Activated T-cell treated with anti-CD3 and anti-CD28 coated beads for 1 hour (primary cell): Measurements from ENCODE around the gene TMED4.
"Not testable (repeated sequence)": the region's sequence is repeated elsewhere in the genome, so short reads cannot be mapped to it uniquely, and the experiment has no call there.

ENCODE experiments used
- DNase-seq: peaks from one replicate; pipeline ENCODE4 v3.0.0-alpha.2; 2020; ENCODE audit warnings: low read depth

The TMED4 gene

GRCh38 chr7:44568771-44569560 lies 13.1 kb downstream of the TMED4 start:
- no peak for DNase-seq

DNA sequence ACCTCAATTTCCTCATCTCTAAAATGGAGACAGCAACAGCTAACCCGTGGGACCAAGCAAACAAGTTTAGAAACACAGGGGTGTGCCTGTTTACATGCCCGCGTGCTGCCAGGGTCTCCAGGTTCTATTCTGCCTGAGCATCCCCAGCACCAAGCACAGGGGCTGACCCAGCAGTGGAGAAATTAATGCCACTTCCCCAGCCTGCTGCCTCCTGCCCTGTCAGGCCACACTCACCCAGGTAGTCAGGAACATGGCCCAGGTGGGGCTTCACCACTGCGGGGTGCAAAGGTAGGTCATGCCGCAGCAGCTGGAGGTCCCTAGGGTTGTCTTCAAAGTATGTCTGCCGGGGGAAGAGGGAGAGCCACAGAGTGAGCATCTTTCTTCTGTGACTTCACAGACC lies 14.1 kb downstream of the TMED4 start:
- DNase-seq, result no peak

- no peak for DNase-seq
Measured at GRCh38 chr7:44566680-44567079, 15.4 kb downstream of the TMED4 start.

DNA sequence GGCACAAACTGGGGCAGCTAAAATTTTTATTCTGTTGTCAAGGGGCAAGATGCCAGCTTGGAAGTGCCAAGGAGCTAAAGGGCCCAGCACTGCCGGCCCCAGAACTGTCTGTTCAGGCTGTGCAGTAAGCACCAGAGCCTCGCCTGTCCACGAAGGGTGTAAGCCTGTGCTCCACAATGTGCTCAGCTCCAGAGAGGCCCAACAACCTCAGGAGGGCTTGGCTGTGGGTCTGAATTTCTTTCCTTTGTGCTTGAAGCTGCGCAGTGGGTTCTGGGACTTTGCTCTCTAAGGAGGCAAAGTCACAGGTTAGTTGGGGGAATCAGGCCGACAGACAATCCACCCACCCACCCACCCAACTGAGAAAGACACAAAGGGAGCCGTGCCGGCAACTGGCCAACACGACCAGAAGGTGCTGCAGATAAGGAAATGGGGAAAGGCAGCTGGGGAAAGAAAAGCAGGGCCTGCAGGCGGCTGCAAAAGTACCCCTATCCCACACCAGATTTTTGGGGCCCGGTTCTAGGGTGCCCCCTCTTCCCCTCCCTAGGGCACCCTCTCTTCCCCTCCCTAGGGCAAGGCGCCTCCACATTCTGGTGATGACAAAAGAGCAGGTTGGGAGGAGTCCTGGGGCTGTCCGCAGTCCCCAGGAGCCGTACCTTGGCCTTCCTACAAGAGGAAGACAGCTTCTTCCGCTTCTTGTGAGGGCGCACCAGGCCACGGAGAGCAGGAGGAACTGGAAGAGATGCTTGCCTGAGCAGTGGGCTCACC lies 16.1 kb downstream of the TMED4 start:
- no peak for DNase-seq

- peak; percentile 50 for DNase-seq
Measured at GRCh38 chr7:44565097-44565794, 16.8 kb downstream of the TMED4 start.

GRCh38 chr7:44564606-44565005 lies 17.4 kb downstream of the TMED4 start:
- DNase-seq, result no peak

DNA sequence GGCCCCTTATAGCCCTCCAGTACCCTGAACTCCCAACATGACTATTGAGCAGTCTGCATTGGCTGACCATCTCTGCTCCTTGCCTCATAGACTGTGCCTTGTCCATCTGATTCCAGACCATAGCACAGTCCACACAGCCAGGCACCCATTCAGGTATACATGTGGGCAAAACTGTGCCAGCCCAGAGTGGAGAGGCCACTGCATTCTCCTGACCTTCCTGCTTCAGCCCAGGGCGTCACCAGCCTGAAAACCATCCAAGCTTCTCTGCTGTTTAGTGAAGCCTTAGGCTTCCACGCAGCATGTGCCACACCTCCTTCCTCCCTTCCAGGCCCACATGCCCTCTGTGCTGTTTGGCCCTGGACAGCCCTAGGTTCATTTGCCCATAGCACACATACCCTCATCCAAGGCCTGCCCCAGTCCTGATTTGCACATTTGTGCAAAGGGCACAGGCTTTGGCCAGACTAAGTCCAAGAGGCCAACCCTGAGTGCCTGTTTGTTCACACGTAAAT lies 18.8 kb downstream of the TMED4 start:
- DNase-seq, result no peak

GRCh38 chr7:44562622-44562962 lies 19.4 kb downstream of the TMED4 start:
- DNase-seq, result not testable (repeated sequence)

DNA sequence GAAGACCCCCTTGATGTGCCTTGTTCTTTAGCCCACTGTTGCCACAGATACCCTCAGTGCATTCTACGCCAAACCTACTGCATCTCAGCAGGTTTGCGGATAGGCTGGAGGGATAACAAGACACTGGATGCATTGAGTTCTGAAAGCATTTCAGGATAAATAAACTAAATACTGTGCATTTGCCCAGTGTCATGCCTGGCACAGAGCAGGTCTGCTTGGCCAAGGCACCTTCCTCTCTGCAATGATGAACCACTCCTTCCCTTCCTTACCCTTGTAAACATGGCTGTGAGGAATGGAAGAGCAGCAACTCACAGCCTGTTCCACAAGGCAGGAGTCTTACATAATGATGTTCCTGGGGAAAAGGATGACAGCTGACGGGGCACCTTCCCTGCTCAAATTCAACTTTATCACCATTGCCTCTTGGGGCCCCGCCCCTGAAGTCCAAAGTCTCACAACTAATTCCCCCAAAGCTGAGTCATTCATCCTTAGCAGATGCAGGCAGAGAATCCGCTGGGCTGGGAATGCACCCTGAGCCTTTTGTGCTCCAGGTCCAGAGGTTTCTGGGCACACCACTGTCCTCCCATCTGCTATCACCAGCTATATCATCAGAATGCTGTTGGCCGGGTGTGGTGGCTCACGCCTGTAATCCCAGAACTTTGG lies 19.9 kb downstream of the TMED4 start:
- DNase-seq, result no peak

DNA sequence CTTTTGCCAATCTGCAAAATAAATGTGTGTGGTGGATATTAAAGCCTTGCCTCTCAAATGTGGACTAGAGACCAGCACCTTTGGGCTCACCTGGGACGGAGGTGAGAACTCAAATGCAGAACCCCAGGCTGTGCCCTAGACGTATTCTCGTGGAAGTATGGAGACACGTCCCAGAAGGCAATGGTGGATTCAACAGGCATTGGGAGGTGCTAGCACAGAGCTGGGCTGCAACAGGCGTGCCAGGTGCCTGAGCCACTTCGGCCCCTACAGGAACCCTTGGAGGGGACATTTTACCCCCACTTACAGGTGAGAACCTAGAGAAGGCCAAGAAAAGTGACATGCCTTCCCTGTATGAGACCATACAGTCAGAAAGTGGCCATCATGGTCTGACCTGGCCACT lies 20.6 kb downstream of the TMED4 start:
- DNase-seq, result no peak

DNA sequence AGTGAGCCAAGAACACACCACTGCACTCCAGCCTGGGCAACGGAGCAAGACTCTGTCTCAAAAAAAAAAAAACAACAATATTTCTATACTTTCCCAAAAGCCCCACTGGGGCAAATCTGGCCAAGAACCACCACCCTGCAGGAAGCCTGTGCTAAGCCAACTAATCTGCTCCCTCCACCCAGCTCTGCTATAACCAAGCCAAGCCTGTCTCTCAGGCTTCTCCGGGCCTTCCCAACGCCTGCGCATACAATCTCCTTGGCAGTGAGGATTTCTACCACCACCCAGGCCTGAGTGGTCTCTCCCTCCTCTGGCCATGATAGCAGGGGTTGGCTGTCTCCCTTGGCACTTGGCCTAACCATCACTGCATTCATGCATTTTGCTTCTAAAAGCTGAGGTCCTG lies 22.5 kb downstream of the TMED4 start:
- no peak for DNase-seq

- DNase-seq, result no peak
Measured at GRCh38 chr7:44557485-44557884, 24.5 kb downstream of the TMED4 start.

DNA sequence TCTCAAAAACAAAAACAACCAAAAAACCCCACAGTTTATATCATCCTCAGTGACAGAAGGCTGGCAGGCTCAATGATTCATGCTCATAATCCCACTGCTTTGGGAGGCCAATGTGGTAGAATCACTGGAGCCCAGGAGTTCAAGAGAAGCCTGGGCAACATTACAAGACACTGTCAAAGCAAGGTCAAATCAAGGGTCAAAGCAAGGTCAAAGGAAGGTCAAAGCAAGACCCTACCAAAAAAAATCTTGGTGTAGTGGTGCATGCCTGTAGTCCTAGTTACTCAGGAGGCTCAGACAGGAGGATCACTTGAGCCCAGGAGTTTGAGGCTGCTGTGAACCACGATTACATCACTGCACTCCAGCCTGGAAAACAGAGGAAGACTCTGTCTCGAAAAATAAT lies 26.7 kb downstream of the TMED4 start:
- no peak for DNase-seq

DNA sequence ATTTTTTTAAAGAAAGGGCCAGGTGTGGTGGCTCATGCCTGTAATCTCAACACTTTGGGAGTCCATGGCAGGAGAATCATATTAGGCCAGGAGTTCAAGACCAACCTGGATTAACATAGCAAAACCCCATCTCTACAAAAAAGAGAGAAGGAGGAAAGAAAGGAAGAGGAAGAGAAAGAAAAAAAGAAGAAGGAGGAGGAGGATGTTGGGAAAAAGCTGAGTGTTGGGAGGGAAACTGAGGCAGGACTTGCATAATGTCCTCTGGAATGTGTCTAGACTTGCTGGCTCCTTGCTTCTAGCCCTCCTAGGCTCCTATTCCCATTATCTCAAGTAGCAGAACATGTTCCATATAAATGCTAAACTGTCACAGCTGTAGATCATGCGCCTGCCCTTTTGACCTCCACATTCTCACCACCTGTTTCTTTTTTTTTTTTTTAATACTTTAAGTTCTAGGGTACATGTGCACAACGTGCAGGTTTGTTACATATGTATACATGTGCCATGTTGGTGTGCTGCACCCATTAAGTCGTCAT lies 29.5 kb downstream of the TMED4 start:
- DNase-seq, result not testable (repeated sequence)

GRCh38 chr7:44549457-44549856 lies 32.6 kb downstream of the TMED4 start:
- no peak for DNase-seq

- no peak for DNase-seq
Measured at GRCh38 chr7:44548893-44549292, 33.1 kb downstream of the TMED4 start.

GRCh38 chr7:44547536-44548231 lies 34.3 kb downstream of the TMED4 start:
- no peak for DNase-seq

DNA sequence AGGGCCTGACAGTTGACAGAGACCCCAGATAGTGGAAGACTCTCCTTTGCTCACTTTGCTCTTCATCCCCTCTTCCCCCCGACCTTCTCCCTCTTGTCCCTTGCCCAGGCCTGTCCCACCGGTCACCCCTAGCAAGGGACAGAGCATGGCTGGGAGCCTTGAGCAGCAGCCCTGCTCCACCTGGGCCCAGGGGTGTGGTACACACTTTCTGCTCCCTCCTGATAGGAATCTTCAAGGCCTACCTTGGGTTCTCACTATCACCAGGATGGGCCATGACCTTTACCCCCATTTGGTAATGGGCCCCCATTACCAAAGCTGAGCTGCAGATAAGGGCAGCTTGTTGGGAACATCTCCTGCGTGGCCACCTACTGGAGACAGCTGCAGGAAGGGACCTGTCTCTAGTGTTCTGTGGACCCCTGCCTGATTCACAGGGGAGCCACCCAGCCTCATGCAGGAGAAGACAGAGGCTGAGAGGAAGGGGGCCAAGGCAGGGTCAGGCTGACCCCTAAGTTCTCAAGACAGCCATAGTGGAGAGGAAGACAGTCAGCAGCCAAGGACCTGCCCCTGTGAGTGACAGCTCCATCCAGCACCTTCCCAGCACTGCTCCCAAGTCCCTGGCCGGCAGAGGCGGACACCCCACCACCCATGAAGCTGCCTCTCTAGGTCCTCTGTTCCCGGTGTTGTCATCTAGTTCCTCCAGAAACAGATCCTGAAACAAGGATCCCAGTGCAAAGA lies 40.0 kb downstream of the TMED4 start:
- DNase-seq, result no peak

- no peak for DNase-seq
Measured at GRCh38 chr7:44541028-44541869, 40.8 kb downstream of the TMED4 start, which contains the start of gene NPC1L1. TSS of gene NPC1L1 (minus strand) at chr7:44541330. CDS start at chr7:44541259, 71 bp downstream.

- no peak for DNase-seq
Measured at GRCh38 chr7:44540592-44541027, 41.4 kb downstream of the TMED4 start.
